T-cell (primary cell): ENCODE results near the gene TSPAN9. TPM values are rescaled to one million over a fixed set of nuclear protein-coding genes. Genes with fewer than 3 reads are reported as not detected.

Experiments
- ATAC-seq, 4 experiments: fragments of 200-7000 bp in 3 of 4; fragments of 150-1000 bp in 1 of 4; cut with Tn5 transposase; replicated peaks in 1 of 4; 1 replicate in 3 of 4; 2 replicates in 1 of 4; pipeline ENCODE4 v1.10.0; 2021; ENCODE audit warnings: moderate library complexity in 3 of 4, mild to moderate bottlenecking in 2 of 4, moderate number of reproducible peaks in 1 of 4
- CTCF ChIA-PET, 2 donors: fragments of 300-600 bp; sonication (Branson Sonifier 250); formaldehyde crosslinking; loops; one replicate each; lab custom pipeline; 2022; ENCODE audit warnings: antibody characterized with exemption in 2 of 2; lab: Charles Lee
- POLR2A ChIA-PET, 2 donors: fragments of 300-600 bp; sonication (Branson Sonifier 250); formaldehyde crosslinking; loops; one replicate each; lab custom pipeline; 2022; ENCODE audit warnings: antibody characterized with exemption in 2 of 2; lab: Charles Lee
- DNase-seq, 35 experiments: peaks; one replicate each; pipeline versions ENCODE4 v3.0.0 to v3.0.0-alpha.2; 2013 to 2023
- H3K27ac ChIP-seq: one replicate; pipeline ENCODE4 v1.5.1; 2013; ENCODE audit warnings: low read length
- H3K27me3 ChIP-seq, 2 experiments: replicated peaks in 1 of 2; 1 replicate in 1 of 2; 2 replicates in 1 of 2; pipeline versions ENCODE4 v1.6.1 to v1.7.0; 2013; ENCODE audit warnings: low read length in 1 of 2, mixed read lengths in 1 of 2; ENCODE audit not compliant: control insufficient read depth in 2 of 2, insufficient read depth in 2 of 2; ENCODE audit errors: extremely low read depth in 1 of 2
- H3K36me3 ChIP-seq, 2 donors: 1 replicate in 1 of 2; 2 replicates in 1 of 2; pipeline versions ENCODE4 v1.6.1 to v1.7.0; 2013; ENCODE audit warnings: low read length in 1 of 2; ENCODE audit not compliant: control insufficient read depth in 2 of 2, insufficient read depth in 1 of 2; ENCODE audit errors: extremely low read depth in 1 of 2
- H3K4me1 ChIP-seq, 2 experiments: 1 replicate in 1 of 2; 2 replicates in 1 of 2; pipeline versions ENCODE4 v1.6.1 to v1.7.0; 2013; ENCODE audit warnings: low read length in 2 of 2, mixed read lengths in 1 of 2; ENCODE audit not compliant: insufficient read depth in 2 of 2, control insufficient read depth in 1 of 2; ENCODE audit errors: extremely low read depth in 1 of 2
- H3K4me3 ChIP-seq, 2 donors: 1 replicate in 1 of 2; 2 replicates in 1 of 2; pipeline versions ENCODE4 v1.5.1 to v1.7.0; 2013; ENCODE audit warnings: mild to moderate bottlenecking in 2 of 2, low read length in 1 of 2, moderate library complexity in 1 of 2; ENCODE audit not compliant: control insufficient read depth in 1 of 2; ENCODE audit errors: extremely low read depth in 1 of 2
- H3K9me3 ChIP-seq: 2 replicates; pipeline ENCODE4 v1.7.0; 2013
- H3K27ac Mint-ChIP-seq, 2 donors: one replicate each; pipeline ENCODE4 v1.8.0; 2020 to 2021; ENCODE audit warnings: mild to moderate bottlenecking in 2 of 2, mixed read lengths in 2 of 2
- H3K27me3 Mint-ChIP-seq, 2 donors: one replicate each; pipeline ENCODE4 v1.8.0; 2021 to 2022; ENCODE audit warnings: mixed read lengths in 2 of 2
- H3K36me3 Mint-ChIP-seq: one replicate; pipeline ENCODE4 v1.8.0; 2021; ENCODE audit warnings: mixed read lengths
- H3K4me1 Mint-ChIP-seq, 3 donors: one replicate each; pipeline ENCODE4 v1.8.0; 2020 to 2022; ENCODE audit warnings: mixed read lengths in 3 of 3, mild to moderate bottlenecking in 1 of 3
- H3K4me3 Mint-ChIP-seq, 3 donors: one replicate each; pipeline ENCODE4 v1.8.0; 2020 to 2022; ENCODE audit warnings: mild to moderate bottlenecking in 3 of 3, mixed read lengths in 3 of 3, moderate library complexity in 3 of 3
- H3K9me3 Mint-ChIP-seq, 3 donors: one replicate each; pipeline ENCODE4 v1.8.0; 2020 to 2022; ENCODE audit warnings: mixed read lengths in 3 of 3
- WGBS: methylation state at CpG from one replicate; pipeline ENCODE4 v1.1.5; 2013; ENCODE audit warnings: missing lambda C conversion rate; ENCODE audit not compliant: insufficient coverage; 5-methylcytosine and 5-hydroxymethylcytosine counted together
- total RNA-seq, 35 experiments: library from RNA in 6 of 35; stranded (reverse) in 6 of 35; fragments of 120-200 nt in 1 of 35; gene quantifications; one replicate each; pipeline versions ENCODE4 v1.2.1 to v1.2.4 and lab custom pipeline; 2013 to 2026

The TSPAN9 gene
- total RNA-seq, 5 donors from 2014 or later (not counting 1 experiment from before 2014, with no cell fraction given), result 0.56 to 1.1 (median 0.70) TPM

- no peak overlapping the region for H3K4me3 Mint-ChIP-seq
- Histone ChIP-seq H3K4me1 (no peaks in the 10 kb centered on the region), H3K36me3 (no peaks in the 10 kb centered on the region), H3K27ac (no peak overlapping the region), H3K4me3 (no peak overlapping the region), H3K9me3 (no peaks in the 10 kb centered on the region), H3K27me3 (peaks cover 0 to 21% of the 10 kb centered on the region in 2 experiments)
- no peaks in the 10 kb centered on the region for H3K4me1 Mint-ChIP-seq
- H3K27me3 Mint-ChIP-seq, result peaks cover 10 to 22% of the 10 kb centered on the region in 2 donors
- no peak for DNase-seq
- H3K36me3 Mint-ChIP-seq, result no peaks in the 10 kb centered on the region
- no peak overlapping the region for H3K27ac Mint-ChIP-seq
- POLR2A ChIA-PET, result no interaction called here
- H3K9me3 Mint-ChIP-seq, result no peaks in the 10 kb centered on the region
- CTCF ChIA-PET, result no interaction called here
- ATAC-seq, result no peak
- WGBS, result 89% methylated on average over 7 of the region's 8 CpGs
Measured at GRCh38 chr12:3335078-3335487, 257.9 kb downstream of the TSPAN9 start.

Other genes starting within 250 kb of the TSPAN9 start
- not detected for gene NRIP2, start 242.3 kb upstream of the TSPAN9 start, total RNA-seq
- not detected for gene TEX52, start 220.3 kb upstream of the TSPAN9 start, total RNA-seq
- 1 to 10 TPM in 3 of 5 donors, under 1 TPM in 2; 0.82 to 1.6 (median 1.1) TPM for gene FOXM1, start 200.2 kb upstream of the TSPAN9 start, total RNA-seq
- gene RHNO1, start 200.2 kb upstream of the TSPAN9 start, total RNA-seq, result 10 to 100 TPM; 19.6 to 28.3 (median 25.7) TPM
- gene TULP3, start 186.5 kb upstream of the TSPAN9 start, total RNA-seq, result 1 to 10 TPM; 5.6 to 8.9 (median 7.7) TPM
- under 1 TPM in 3 of 5 donors, not detected in 2; 0.16 to 0.44 (median 0.32) TPM for gene TEAD4, start 118.0 kb upstream of the TSPAN9 start, total RNA-seq